MCF 10A (cell line): ENCODE results near the gene MVB12B. TPM values are rescaled to one million over a fixed set of nuclear protein-coding genes. Genes with fewer than 3 reads are reported as not detected.

Experiments
- BruUV-seq: library from RNA; stranded (reverse); fragments of 400-500 nt; replicated peaks from 2 replicates; lab custom pipeline; 2021; lab: Mats Ljungman, UMichigan
- CTCF ChIA-PET: fragments of 300-600 bp; sonication (Branson Sonifier 250); formaldehyde crosslinking; extraction: SDS; loops from one replicate; lab custom pipeline; 2021; ENCODE audit warnings: antibody characterized with exemption, inconsistent platforms; lab: Yijun Ruan, JAX
- POLR2A ChIA-PET: fragments of 300-600, 350-650 bp; sonication (Branson Sonifier 250); formaldehyde crosslinking; extraction: SDS; loops from one replicate; lab custom pipeline; 2020; ENCODE audit warnings: antibody characterized with exemption, inconsistent platforms; lab: Yijun Ruan, JAX
- DNase-seq: peaks from one replicate; pipeline ENCODE4 v3.0.0-alpha.2; 2018; ENCODE audit not compliant: unreplicated experiment
- H3K27ac Mint-ChIP-seq: one replicate; pipeline ENCODE4 v1.8.0; 2022; ENCODE audit warnings: mild to moderate bottlenecking, low read depth, mixed read lengths; ENCODE audit not compliant: unreplicated experiment
- H3K27me3 Mint-ChIP-seq: one replicate; pipeline ENCODE4 v1.8.0; 2022; ENCODE audit warnings: mixed read lengths; ENCODE audit not compliant: insufficient read depth, unreplicated experiment
- H3K36me3 Mint-ChIP-seq: one replicate; pipeline ENCODE4 v1.8.0; 2022; ENCODE audit warnings: mild to moderate bottlenecking, moderate library complexity, mixed read lengths; ENCODE audit not compliant: insufficient read depth, unreplicated experiment
- H3K4me1 Mint-ChIP-seq: one replicate; pipeline ENCODE4 v1.8.0; 2022; ENCODE audit warnings: mixed read lengths; ENCODE audit not compliant: insufficient read depth, unreplicated experiment
- H3K4me3 Mint-ChIP-seq: one replicate; pipeline ENCODE4 v1.8.0; 2022; ENCODE audit warnings: mild to moderate bottlenecking, moderate library complexity, mixed read lengths; ENCODE audit not compliant: unreplicated experiment
- H3K9me3 Mint-ChIP-seq: one replicate; pipeline ENCODE4 v1.8.0; 2022; ENCODE audit warnings: mixed read lengths; ENCODE audit not compliant: unreplicated experiment
- intact Hi-C: fragments of 100-400 bp; cut with micrococcal nuclease; formaldehyde crosslinking; loops from 2 replicates; pipeline ENCODE4 v1.14.1; 2022
- total RNA-seq: library from RNA; stranded (reverse); gene quantifications from 2 replicates; pipeline ENCODE4 v1.2.3, GENCODE V29; 2022
- TF ChIP-seq, protein P1 (sequence below): fragments of 200-600 bp; IDR thresholded peaks from one replicate; pipeline ENCODE4 v1.8.0; 2022; ENCODE audit warnings: antibody characterized with exemption, mild to moderate bottlenecking; ENCODE audit not compliant: unreplicated experiment

Gene MVB12B
- total RNA-seq, 1 experiment from 2014 or later = 5.5 TPM

DNA sequence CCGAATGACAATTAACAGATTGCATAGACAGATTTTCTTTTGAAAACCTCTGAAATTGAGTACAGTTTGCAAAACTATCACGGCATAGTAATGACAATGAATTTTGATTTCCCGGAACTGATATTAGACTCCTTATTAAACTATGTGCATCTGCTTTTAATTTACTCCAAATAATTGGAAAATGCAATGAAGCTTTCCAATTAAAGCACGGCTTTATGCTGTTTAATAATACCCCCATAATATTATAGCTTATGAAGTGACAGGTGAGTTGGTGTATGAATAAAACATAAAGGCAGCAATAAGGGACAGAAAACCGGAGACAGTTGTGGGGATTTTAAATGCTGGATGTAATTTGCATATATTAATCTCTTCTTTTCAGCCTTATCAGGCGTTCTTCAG, 110.6 kb downstream of the MVB12B start:
- no peaks in the 10 kb centered on the region for H3K4me1 Mint-ChIP-seq
- H3K27ac Mint-ChIP-seq = no peak overlapping the region
- no peaks in the 10 kb centered on the region for H3K9me3 Mint-ChIP-seq
- no peak for DNase-seq
- TF ChIP-seq, protein P1, sequence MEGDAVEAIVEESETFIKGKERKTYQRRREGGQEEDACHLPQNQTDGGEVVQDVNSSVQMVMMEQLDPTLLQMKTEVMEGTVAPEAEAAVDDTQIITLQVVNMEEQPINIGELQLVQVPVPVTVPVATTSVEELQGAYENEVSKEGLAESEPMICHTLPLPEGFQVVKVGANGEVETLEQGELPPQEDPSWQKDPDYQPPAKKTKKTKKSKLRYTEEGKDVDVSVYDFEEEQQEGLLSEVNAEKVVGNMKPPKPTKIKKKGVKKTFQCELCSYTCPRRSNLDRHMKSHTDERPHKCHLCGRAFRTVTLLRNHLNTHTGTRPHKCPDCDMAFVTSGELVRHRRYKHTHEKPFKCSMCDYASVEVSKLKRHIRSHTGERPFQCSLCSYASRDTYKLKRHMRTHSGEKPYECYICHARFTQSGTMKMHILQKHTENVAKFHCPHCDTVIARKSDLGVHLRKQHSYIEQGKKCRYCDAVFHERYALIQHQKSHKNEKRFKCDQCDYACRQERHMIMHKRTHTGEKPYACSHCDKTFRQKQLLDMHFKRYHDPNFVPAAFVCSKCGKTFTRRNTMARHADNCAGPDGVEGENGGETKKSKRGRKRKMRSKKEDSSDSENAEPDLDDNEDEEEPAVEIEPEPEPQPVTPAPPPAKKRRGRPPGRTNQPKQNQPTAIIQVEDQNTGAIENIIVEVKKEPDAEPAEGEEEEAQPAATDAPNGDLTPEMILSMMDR = no peak
- no peaks in the 10 kb centered on the region for H3K36me3 Mint-ChIP-seq
- BruUV-seq = no TSS peak
- intact Hi-C loops = no loop called here
- CTCF ChIA-PET = interaction anchor here (0.7 to 1.8 kb wide), 2 partner anchors 38 to 1083 kb away, joined by 4 to 7 read pairs; no protein-coding TSS in a partner anchor
- H3K27me3 Mint-ChIP-seq = no peaks in the 10 kb centered on the region
- POLR2A ChIA-PET = no interaction called here
- no peak overlapping the region for H3K4me3 Mint-ChIP-seq

DNA sequence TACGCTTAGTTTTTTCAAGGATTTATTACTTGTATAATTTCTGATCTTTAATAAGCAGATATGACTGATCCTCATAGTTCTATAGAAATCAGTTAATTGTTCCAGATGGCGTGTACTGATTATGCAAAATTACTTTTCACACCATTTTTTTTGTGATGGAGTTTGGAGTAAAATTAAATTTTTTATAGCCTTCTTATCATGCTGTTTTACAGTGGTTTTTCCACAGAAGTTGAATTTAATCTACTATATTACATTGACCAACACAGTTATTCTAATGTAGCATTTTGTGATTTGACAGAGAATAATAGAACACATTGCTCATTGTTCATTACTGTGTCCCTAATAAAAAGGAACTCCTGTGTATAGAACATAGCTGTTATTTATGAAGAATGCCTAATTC, 111.1 kb downstream of the MVB12B start:
- TF ChIP-seq, protein P1 = no peak
- Mint-ChIP-seq H3K27ac (no peak overlapping the region), H3K4me1 (no peaks in the 10 kb centered on the region), H3K36me3 (no peaks in the 10 kb centered on the region), H3K27me3 (no peaks in the 10 kb centered on the region), H3K9me3 (no peaks in the 10 kb centered on the region), H3K4me3 (no peak overlapping the region)
- DNase-seq = no peak
- CTCF ChIA-PET = interaction anchor here (1.8 kb wide), 1 partner anchor 39 kb away, joined by 7 read pairs; no protein-coding TSS in a partner anchor
- intact Hi-C loops = no loop called here
- no TSS peak for BruUV-seq
- POLR2A ChIA-PET = no interaction called here

DNA sequence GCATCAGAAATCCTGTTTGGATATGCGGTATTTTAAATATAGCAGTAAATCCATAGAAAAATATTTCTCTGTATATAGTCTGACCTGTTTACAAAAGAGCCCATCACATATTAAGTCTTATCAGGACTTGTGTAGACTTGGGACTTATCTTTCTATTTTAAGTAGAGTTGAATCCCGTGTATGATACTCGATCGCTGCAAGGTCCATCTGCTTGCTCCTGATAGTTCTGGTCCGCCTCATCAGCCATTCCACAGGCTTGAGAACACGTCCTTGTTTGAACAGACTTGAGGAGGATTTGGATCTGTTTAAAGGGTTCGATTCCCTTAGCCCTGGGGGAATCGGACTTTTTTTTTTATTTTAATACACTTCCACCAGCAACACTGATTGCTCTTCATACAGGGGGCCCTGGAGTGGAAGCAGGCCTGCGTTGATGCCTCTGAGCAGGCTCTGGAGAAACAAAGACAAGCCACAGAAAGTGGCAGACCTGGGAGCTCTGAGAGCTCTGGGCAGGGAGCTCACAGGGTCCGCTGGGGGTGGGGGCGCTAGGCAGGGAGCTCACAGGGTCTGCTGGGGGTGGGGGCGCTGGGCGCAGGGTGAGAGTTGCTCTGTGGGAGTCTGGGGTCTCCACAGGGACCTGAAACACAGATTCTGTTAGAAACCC, 112.2 kb downstream of the MVB12B start:
- H3K27me3 Mint-ChIP-seq = no peaks in the 10 kb centered on the region
- H3K4me1 Mint-ChIP-seq = no peaks in the 10 kb centered on the region
- no peak overlapping the region for H3K4me3 Mint-ChIP-seq
- POLR2A ChIA-PET = no interaction called here
- no peaks in the 10 kb centered on the region for H3K9me3 Mint-ChIP-seq
- no peaks in the 10 kb centered on the region for H3K36me3 Mint-ChIP-seq
- CTCF ChIA-PET = no interaction called here
- no TSS peak for BruUV-seq
- no peak overlapping the region for H3K27ac Mint-ChIP-seq
- DNase-seq = no peak
- TF ChIP-seq, protein P1 = no peak
- intact Hi-C loops = no loop called here

DNA sequence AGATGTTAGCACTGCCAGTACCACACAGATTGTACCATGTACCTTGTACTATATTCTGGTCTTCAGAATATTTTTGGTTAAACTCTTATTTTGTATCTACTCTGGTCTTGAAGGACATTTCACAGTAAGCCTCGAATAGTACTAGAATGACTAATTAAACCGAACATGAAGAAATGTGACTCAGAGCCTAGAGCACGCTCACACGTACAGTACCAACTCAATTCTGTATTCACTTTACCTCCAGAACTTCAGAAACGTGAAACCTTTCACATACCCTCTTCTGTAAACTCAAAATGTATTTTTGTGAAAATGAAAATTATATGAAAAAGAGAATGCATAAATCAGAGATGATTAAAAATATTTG, 112.8 kb downstream of the MVB12B start:
- TF ChIP-seq, protein P1 = no peak
- H3K9me3 Mint-ChIP-seq = no peaks in the 10 kb centered on the region
- DNase-seq = peak; percentile 47
- no peaks in the 10 kb centered on the region for H3K36me3 Mint-ChIP-seq
- ChIA-PET POLR2A (no interaction called here), CTCF (interaction anchor here (0.7 kb wide), 2 partner anchors 52 to 78 kb away, joined by 3 read pairs; no protein-coding TSS in a partner anchor)
- no peak overlapping the region for H3K4me3 Mint-ChIP-seq
- no peaks in the 10 kb centered on the region for H3K4me1 Mint-ChIP-seq
- no peaks in the 10 kb centered on the region for H3K27me3 Mint-ChIP-seq
- no TSS peak for BruUV-seq
- intact Hi-C loops = no loop called here
- no peak overlapping the region for H3K27ac Mint-ChIP-seq
